NB4 (cell line): ENCODE measurements around the gene ZFAND6.
A peak's percentile ranks its signal among the peaks of the same experiment; 100 is the strongest.
"Not testable (repeated sequence)": the region's sequence is repeated elsewhere in the genome, so short reads cannot be mapped to it uniquely, and the experiment has no call there.

ENCODE experiments used
- DNase-seq: peaks from one replicate; pipeline ENCODE4 v3.0.0; 2010; ENCODE audit warnings: low read depth
- H3K4me3 ChIP-seq: one replicate; pipeline ENCODE4 v1.5.1; 2011; ENCODE audit warnings: mild to moderate bottlenecking, low read depth, low read length, moderate library complexity
- MYC ChIP-seq: IDR thresholded peaks from 2 replicates; pipeline ENCODE4 v1.6.1; 2011; ENCODE audit warnings: low read depth, low read length
- POLR2A ChIP-seq: IDR thresholded peaks from 2 replicates; pipeline ENCODE4 v1.6.1; 2011; ENCODE audit warnings: mild to moderate bottlenecking; ENCODE audit not compliant: insufficient read length; ENCODE audit errors: extremely low read depth
- TF ChIP-seq, protein P1 (sequence below): IDR thresholded peaks from 2 replicates; pipeline ENCODE4 v1.6.1; 2011; ENCODE audit warnings: low read depth, low read length
- TF ChIP-seq, protein P2 (sequence below): IDR thresholded peaks from one replicate; pipeline ENCODE4 v1.5.1; 2012; ENCODE audit warnings: low read depth, low read length

The ZFAND6 gene

DNA sequence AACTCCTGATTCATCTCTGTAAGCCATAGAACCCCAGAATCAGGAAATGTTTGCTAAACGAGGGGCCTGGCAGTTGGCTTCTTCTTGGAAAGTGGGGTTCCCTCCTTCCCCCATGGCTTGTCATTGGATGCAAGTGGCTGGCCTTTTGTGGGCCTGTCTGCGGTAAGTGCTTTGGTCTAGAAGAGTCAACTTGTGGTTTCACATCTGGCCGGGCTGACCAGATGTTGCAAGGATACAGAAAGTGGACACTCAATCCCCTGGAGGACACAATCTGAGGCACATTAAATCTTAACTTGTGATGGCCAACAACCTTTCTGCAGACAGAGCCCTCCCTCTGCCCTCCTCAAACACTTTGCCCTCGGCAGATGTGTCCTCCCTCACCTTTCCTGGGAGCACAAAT is 94.4 kb downstream of the ZFAND6 start:
- H3K4me3 ChIP-seq: peak overlapping the region; percentile 82

DNA sequence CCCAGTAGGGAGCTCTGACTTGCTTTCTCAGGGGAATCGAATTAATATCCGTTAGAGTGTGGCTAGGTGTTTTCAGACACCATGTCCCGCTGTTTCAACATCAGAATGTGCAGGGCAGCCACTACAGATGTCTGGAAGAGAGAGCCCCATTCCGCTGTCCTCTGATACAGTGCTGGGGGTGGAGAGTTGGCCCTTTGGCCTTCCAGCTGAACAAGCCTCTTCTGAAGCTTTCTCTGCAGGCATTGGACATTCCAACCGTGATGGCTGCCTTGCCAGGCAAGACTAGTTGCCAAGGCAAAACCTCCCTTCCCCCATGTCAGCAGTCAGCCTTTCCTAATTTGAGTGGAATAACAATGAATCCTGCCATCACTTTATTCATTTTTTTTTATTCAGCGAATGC is 94.9 kb downstream of the ZFAND6 start:
- H3K4me3 ChIP-seq: peak overlapping the region; percentile 82
- no peak for DNase-seq
- TF ChIP-seq MYC (no peak), POLR2A (no peak)
- TF ChIP-seq, protein P1, sequence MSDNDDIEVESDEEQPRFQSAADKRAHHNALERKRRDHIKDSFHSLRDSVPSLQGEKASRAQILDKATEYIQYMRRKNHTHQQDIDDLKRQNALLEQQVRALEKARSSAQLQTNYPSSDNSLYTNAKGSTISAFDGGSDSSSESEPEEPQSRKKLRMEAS: no peak
- TF ChIP-seq, protein P2, sequence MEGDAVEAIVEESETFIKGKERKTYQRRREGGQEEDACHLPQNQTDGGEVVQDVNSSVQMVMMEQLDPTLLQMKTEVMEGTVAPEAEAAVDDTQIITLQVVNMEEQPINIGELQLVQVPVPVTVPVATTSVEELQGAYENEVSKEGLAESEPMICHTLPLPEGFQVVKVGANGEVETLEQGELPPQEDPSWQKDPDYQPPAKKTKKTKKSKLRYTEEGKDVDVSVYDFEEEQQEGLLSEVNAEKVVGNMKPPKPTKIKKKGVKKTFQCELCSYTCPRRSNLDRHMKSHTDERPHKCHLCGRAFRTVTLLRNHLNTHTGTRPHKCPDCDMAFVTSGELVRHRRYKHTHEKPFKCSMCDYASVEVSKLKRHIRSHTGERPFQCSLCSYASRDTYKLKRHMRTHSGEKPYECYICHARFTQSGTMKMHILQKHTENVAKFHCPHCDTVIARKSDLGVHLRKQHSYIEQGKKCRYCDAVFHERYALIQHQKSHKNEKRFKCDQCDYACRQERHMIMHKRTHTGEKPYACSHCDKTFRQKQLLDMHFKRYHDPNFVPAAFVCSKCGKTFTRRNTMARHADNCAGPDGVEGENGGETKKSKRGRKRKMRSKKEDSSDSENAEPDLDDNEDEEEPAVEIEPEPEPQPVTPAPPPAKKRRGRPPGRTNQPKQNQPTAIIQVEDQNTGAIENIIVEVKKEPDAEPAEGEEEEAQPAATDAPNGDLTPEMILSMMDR: no peak

More for the DNA sequence above, 94.4 kb downstream of the ZFAND6 start:
- TF ChIP-seq, protein P1: no peak
- TF ChIP-seq, protein P2: no peak
- TF ChIP-seq POLR2A (no peak), MYC (no peak)
- DNase-seq: peak; percentile 35

DNA sequence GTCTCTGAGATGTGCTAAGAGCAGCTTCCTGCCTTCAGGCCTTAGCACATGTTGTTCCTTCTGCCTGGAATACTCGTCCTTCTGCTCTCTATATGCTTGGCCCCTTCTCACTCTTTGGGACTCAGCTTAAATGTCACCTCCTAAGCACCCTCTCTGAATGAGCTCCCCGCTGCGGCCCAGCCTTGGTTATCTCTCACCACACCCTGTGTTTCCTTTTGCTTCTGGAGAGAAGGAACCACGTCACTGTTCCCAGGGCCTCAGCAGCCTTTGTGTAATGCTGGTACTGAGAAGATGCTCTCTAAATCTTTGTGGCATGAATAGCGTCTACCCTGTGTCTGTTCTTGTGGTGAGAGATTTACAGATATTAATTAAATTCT is 95.5 kb downstream of the ZFAND6 start:
- no peak for DNase-seq
- H3K4me3 ChIP-seq: no peak overlapping the region
- TF ChIP-seq MYC (no peak), POLR2A (no peak)
- TF ChIP-seq, protein P1: no peak
- TF ChIP-seq, protein P2: no peak

DNA sequence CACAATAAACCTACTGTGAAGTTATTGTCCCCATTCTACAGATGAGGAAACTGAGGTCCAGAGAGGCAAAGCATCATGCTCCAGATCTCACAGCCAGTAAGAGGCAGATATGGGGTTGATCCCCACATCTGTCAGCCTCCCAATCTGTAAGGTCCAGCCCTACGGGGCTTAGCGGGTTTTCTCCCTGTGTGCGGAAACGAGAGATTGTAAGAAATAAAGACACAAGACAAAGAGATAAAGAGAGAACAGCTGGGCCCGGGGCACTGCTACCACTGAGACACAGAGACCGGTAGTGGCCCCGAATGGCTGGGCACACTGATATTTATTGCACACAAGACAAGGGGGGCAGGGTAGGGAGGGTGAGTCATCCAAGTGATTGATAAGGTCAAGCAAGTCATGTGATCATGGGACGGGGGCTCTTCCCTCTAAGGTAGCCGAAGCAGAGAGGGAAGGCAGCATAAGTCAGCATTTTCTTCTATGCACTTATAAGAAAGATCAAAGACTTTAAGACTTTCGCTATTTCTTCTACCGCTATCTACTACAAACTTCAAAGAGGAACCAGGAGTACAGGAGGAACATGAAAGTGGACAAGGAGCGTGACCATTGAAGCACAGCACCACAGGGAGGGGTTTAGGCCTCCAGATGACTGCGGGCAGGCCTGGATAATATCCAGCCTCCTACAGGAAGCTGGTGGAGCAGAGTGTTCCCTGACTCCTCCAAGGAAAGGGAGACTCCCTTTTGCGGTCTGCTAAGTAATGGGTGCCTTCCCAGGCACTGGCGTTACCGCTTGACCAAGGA is 96.1 kb downstream of the ZFAND6 start:
- peak; percentile 73 for DNase-seq
- not testable (repeated sequence) for H3K4me3 ChIP-seq

DNA sequence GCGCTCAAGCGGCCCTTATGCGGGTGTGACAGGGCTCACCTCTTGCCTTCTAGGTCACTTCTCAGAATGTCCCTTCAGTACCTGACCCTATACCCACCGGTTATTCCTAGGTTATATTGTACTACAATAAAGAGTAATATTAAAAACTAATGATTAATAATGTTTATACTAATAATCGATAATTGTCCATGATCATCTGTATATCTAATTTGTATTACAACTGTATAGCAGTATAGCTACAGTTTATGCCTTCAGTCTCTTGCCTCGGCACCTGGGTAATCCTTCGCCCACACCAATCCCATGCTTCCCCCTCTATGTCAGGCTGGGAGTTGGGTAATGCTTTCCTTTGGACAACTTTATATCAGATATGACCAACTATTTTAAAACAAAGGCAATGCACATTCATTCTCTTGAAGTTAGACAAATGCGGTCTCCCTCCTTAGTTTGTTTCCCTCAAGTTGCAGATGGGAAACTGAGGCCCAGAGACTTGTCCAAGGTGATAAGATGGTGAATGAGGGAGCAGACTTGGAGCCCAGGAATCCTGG is 96.8 kb downstream of the ZFAND6 start:
- H3K4me3 ChIP-seq: no peak overlapping the region
- TF ChIP-seq, protein P2: no peak
- TF ChIP-seq, protein P1: no peak
- no peak for TF ChIP-seq MYC
- no peak for DNase-seq

DNA sequence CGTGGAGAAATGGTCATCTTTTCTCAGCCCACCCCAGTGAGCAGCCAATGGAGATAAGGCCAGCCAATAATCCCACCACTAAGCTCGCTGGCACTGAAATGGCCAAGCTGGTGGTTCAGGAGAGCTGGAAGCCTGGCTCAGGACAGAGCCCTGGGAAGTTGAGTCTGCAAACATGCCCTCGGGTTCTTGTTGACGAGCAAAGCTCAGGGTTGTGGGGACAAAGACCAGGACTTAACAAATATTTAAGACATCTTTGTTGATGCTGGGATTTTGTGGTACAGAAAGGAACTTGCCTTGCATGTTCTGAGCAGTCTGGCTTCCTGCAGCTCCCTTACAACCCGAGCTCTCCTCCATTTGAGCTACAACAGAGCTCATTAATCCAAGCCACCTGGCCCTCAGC is 97.7 kb downstream of the ZFAND6 start:
- no peak overlapping the region for H3K4me3 ChIP-seq
- TF ChIP-seq, protein P1: no peak
- TF ChIP-seq POLR2A: no peak
- TF ChIP-seq, protein P2: no peak
- no peak for TF ChIP-seq MYC
- DNase-seq: no peak
